IMR-90 (cell line): ENCODE measurements around the gene RNF217. TPM values are rescaled to one million over a fixed set of nuclear protein-coding genes. Genes with fewer than 3 reads are reported as not detected.

Source experiments
- ATAC-seq: fragments of 200-7000 bp; cut with Tn5 transposase; 2 replicates; pipeline ENCODE4 v1.9.1; 2020; ENCODE audit warnings: low read depth, mild to moderate bottlenecking, moderate library complexity
- BruUV-seq: library from RNA; stranded (reverse); fragments of 400-500 nt; replicated peaks from 2 replicates; lab custom pipeline; 2021; lab: Mats Ljungman, UMichigan
- CTCF ChIA-PET: fragments of 300-600 bp; formaldehyde crosslinking; extraction: SDS; loops from one replicate; lab custom pipeline; 2021; ENCODE audit warnings: antibody characterized with exemption; lab: Yijun Ruan, JAX
- POLR2A ChIA-PET: fragments of 300-600 bp; sonication (Branson Sonifier 250); formaldehyde crosslinking; loops from one replicate; lab custom pipeline; 2022; ENCODE audit warnings: antibody characterized with exemption; ENCODE audit not compliant: unreplicated experiment; lab: Charles Lee
- DNase-seq: peaks from one replicate; pipeline ENCODE4 v3.0.0; 2013
- H2AFZ ChIP-seq: replicated peaks from 2 replicates; pipeline ENCODE3; 2013; ENCODE audit warnings: low read length, mild to moderate bottlenecking; ENCODE audit not compliant: poor library complexity
- H2AK5ac ChIP-seq: 2 replicates; pipeline ENCODE4 v1.6.1; 2013; ENCODE audit warnings: low read depth, low read length, inconsistent platforms
- H2AK9ac ChIP-seq: replicated peaks from 2 replicates; pipeline ENCODE3; 2013; ENCODE audit warnings: mild to moderate bottlenecking, low read depth, low read length, moderate library complexity; ENCODE audit not compliant: poor library complexity
- H2BK120ac ChIP-seq: 2 replicates; pipeline ENCODE4 v1.6.1; 2013; ENCODE audit warnings: low read depth, low read length, inconsistent platforms
- H2BK15ac ChIP-seq: 3 replicates; pipeline ENCODE4 v1.6.1; 2013; ENCODE audit warnings: low read depth, low read length, inconsistent platforms
- H2BK20ac ChIP-seq: 2 replicates; pipeline ENCODE4 v1.6.1; 2013; ENCODE audit warnings: low read depth, mild to moderate bottlenecking, inconsistent platforms, low read length, moderate library complexity
- H2BK5ac ChIP-seq: 2 replicates; pipeline ENCODE4 v1.6.1; 2013; ENCODE audit warnings: mild to moderate bottlenecking, low read depth, low read length, inconsistent platforms; ENCODE audit not compliant: poor library complexity, severe bottlenecking
- H3K14ac ChIP-seq: replicated peaks from 2 replicates; pipeline ENCODE4 v1.6.1; 2013; ENCODE audit warnings: low read depth, low read length, inconsistent platforms
- H3K18ac ChIP-seq: 2 replicates; pipeline ENCODE4 v1.6.1; 2013; ENCODE audit warnings: low read depth, low read length, control low read depth
- H3K23ac ChIP-seq: 2 replicates; pipeline ENCODE4 v1.6.1; 2013; ENCODE audit warnings: low read depth, low read length, inconsistent platforms
- H3K27ac ChIP-seq: 2 replicates; pipeline ENCODE4 v1.5.1; 2013; ENCODE audit warnings: mild to moderate bottlenecking, control low read depth, low read length; ENCODE audit not compliant: insufficient read depth
- H3K27me3 ChIP-seq: 2 replicates; pipeline ENCODE4 v1.6.1; 2013; ENCODE audit warnings: low read length; ENCODE audit not compliant: control insufficient read depth, insufficient read depth
- H3K36me3 ChIP-seq: 2 replicates; pipeline ENCODE4 v1.6.1; 2013; ENCODE audit warnings: low read length, mixed read lengths; ENCODE audit not compliant: control insufficient read depth, insufficient read depth
- H3K4ac ChIP-seq: 2 replicates; pipeline ENCODE4 v1.6.1; 2013; ENCODE audit warnings: low read depth, low read length, inconsistent platforms
- H3K4me1 ChIP-seq: 2 replicates; pipeline ENCODE4 v1.6.1; 2013; ENCODE audit warnings: low read length, mixed read lengths; ENCODE audit not compliant: control insufficient read depth, insufficient read depth
- H3K4me2 ChIP-seq: 2 replicates; pipeline ENCODE4 v1.6.1; 2013; ENCODE audit warnings: low read depth, mild to moderate bottlenecking, control low read depth, low read length, moderate library complexity
- H3K4me3 ChIP-seq: 2 replicates; pipeline ENCODE4 v1.5.1; 2013; ENCODE audit warnings: low read depth, mild to moderate bottlenecking, control low read depth, low read length, moderate library complexity; ENCODE audit not compliant: insufficient read depth
- H3K56ac ChIP-seq: 2 replicates; pipeline ENCODE4 v1.6.1; 2013; ENCODE audit warnings: low read length, inconsistent platforms; ENCODE audit not compliant: insufficient read depth; ENCODE audit errors: extremely low read depth
- H3K79me1 ChIP-seq, 2 experiments: 2 replicates each; pipeline ENCODE4 v1.6.1; 2013; ENCODE audit warnings: low read length in 2 of 2, inconsistent platforms in 1 of 2, low read depth in 1 of 2
- H3K9ac ChIP-seq: 2 replicates; pipeline ENCODE4 v1.6.1; 2013; ENCODE audit warnings: low read depth, low read length, control low read depth
- H3K9me1 ChIP-seq: 2 replicates; pipeline ENCODE4 v1.6.1; 2013; ENCODE audit warnings: low read length, inconsistent platforms; ENCODE audit not compliant: insufficient read depth
- H3K9me3 ChIP-seq: 2 replicates; pipeline ENCODE4 v1.6.1; 2013; ENCODE audit warnings: low read length; ENCODE audit not compliant: control insufficient read depth, insufficient read depth
- H4K20me1 ChIP-seq: 2 replicates; pipeline ENCODE4 v1.6.1; 2013; ENCODE audit warnings: low read length, inconsistent platforms; ENCODE audit not compliant: insufficient read depth
- H4K5ac ChIP-seq: 2 replicates; pipeline ENCODE4 v1.6.1; 2013; ENCODE audit warnings: mild to moderate bottlenecking, low read depth, low read length, control low read depth
- H4K8ac ChIP-seq, 2 experiments: 2 replicates each; pipeline ENCODE4 v1.6.1; 2013; ENCODE audit warnings: low read depth in 2 of 2, low read length in 2 of 2, control low read depth in 1 of 2, inconsistent platforms in 1 of 2
- H4K91ac ChIP-seq: 2 replicates; pipeline ENCODE4 v1.6.1; 2013; ENCODE audit warnings: low read depth, low read length, inconsistent platforms; ENCODE audit not compliant: insufficient read depth
- NFE2L2 ChIP-seq: fragments of 150-350 bp; IDR thresholded peaks from 2 replicates; pipeline ENCODE4 v1.6.1; 2016; ENCODE audit warnings: low read depth, mild to moderate bottlenecking, low read length
- USF2 ChIP-seq: fragments of 150-350 bp; IDR thresholded peaks from 2 replicates; pipeline ENCODE4 v1.6.1; 2017; ENCODE audit warnings: mild to moderate bottlenecking, antibody characterized with exemption, low read length, low read depth
- WGBS, 2 experiments: methylation state at CpG; one replicate each; pipeline versions ENCODE4 v1.1.5 to v1.1.7; 2013; ENCODE audit warnings: missing lambda C conversion rate in 2 of 2; ENCODE audit not compliant: insufficient read length in 1 of 2; ENCODE audit errors: extremely low coverage in 2 of 2; 5-methylcytosine and 5-hydroxymethylcytosine counted together
- dilution Hi-C: fragments of 300-500 bp; cut with HindIII; formaldehyde crosslinking; loops from one replicate; pipeline ENCODE4 v1.14.3; 2018; ENCODE audit warnings: low sequenced_read_pairs; ENCODE audit not compliant: unreplicated experiment
- in situ Hi-C: fragments of 300-500 bp; cut with MboI; formaldehyde crosslinking; loops from 3 replicates; pipeline ENCODE4 v1.14.3; 2019; ENCODE audit warnings: low sequenced_read_pairs, inconsistent platforms, mixed read lengths
- intact Hi-C: fragments of 100-400 bp; cut with micrococcal nuclease; formaldehyde crosslinking; loops from 2 replicates; pipeline ENCODE4 v1.10.0; 2022
- polyA plus RNA-seq, 3 experiments: library from polyadenylated mRNA; depleted of rRNA; stranded (reverse); fragments of >200 nt; gene quantifications; 2 replicates each; pipeline ENCODE4 v1.2.3, GENCODE V29; 2012; ENCODE audit warnings: low replicate concordance in 1 of 3
- total RNA-seq: library from RNA; depleted of rRNA; stranded (reverse); fragments of >200 nt; gene quantifications from 2 replicates; pipeline ENCODE4 v1.2.3, GENCODE V29; 2012

The RNF217 gene
- total and polyA plus RNA-seq, 2 of the 4 experiments (the other 2 are of a cell fraction) = 11.7 to 20.4 TPM

DNA sequence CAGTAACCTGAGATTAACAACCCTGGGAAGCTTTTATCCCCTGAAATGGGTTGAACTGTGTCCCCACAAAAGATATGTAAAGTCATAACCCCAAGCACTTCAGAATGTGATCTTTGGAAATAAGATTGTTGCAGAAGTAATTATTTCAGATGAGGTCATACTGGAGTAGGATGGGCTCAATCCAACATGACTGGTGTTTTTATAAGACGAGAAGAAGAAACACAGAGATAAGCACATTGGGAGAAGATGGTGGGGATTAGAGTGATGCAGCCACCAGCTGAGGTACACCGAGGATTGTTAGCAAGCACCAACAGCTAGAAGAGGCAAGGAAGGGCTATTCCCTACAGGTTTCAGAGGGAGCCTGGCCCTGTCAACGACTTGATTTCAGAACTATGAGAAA, 12.5 kb upstream of the RNF217 start:
- H3K18ac ChIP-seq = no peak overlapping the region
- peaks cover 2% of the 10 kb centered on the region; the same call in 1 of the 2 replicates for H3K9me1 ChIP-seq
- no peak overlapping the region for H3K4me3 ChIP-seq
- H2AK5ac ChIP-seq = no peak overlapping the region
- H3K56ac ChIP-seq = no peak overlapping the region
- in situ Hi-C loops (loop anchor here (25.0 kb wide), 1 partner anchor 163 kb away; no protein-coding TSS in a partner anchor), dilution Hi-C loops (no loop called here), intact Hi-C loops (no loop called here)
- H3K27me3 ChIP-seq = no peaks in the 10 kb centered on the region
- ChIA-PET CTCF (no interaction called here), POLR2A (no interaction called here)
- WGBS, 2 experiments = 95% methylated on average over 2 of the region's 3 CpGs; no CpG with 5 or more reads in 1 of the 2 experiments
- H3K79me1 ChIP-seq = no peaks in the 10 kb centered on the region
- H4K8ac ChIP-seq = no peak overlapping the region
- no peak for TF ChIP-seq NFE2L2
- no peak for TF ChIP-seq USF2
- H3K4me2 ChIP-seq = no peak overlapping the region
- H3K4me1 ChIP-seq = no peaks in the 10 kb centered on the region
- H2AK9ac ChIP-seq = no peak overlapping the region
- no peak overlapping the region for H2BK120ac ChIP-seq
- no peaks in the 10 kb centered on the region for H3K9me3 ChIP-seq
- H3K27ac ChIP-seq = no peak overlapping the region
- no peak overlapping the region for H4K91ac ChIP-seq
- no TSS peak for BruUV-seq
- no peaks in the 10 kb centered on the region for H4K20me1 ChIP-seq
- no peaks in the 10 kb centered on the region for H3K36me3 ChIP-seq
- H2BK15ac ChIP-seq = no peak overlapping the region
- H2BK20ac ChIP-seq = no peak overlapping the region
- ATAC-seq (no peak), DNase-seq (no peak)
- no peak overlapping the region for H2AFZ ChIP-seq
- H3K23ac ChIP-seq = no peak overlapping the region
- no peak overlapping the region for H3K14ac ChIP-seq
- H3K9ac ChIP-seq = no peak overlapping the region
- H4K5ac ChIP-seq = no peak overlapping the region
- H2BK5ac ChIP-seq = no peak overlapping the region
- no peak overlapping the region for H3K4ac ChIP-seq
